ENCODE results near the gene PTGES. TPM values are rescaled to one million over a fixed set of nuclear protein-coding genes. Genes with fewer than 3 reads are reported as not detected.
"Not testable (repeated sequence)": the region's sequence is repeated elsewhere in the genome, so short reads cannot be mapped to it uniquely, and the experiment has no call there.

Gene PTGES
- total RNA-seq, 1 donor from 2014 or later = 2.1 TPM

GRCh38 chr9:129765764-129766317 lies 13.0 kb upstream of the PTGES start:
- peaks cover 14% of the 10 kb centered on the region for H3K4me1 ChIP-seq
- H3K36me3 ChIP-seq = no peaks in the 10 kb centered on the region
- intact Hi-C loops (cut with DNase I) = no loop called here
- no peak overlapping the region for H3K27ac ChIP-seq
- H3K9me3 ChIP-seq = no peaks in the 10 kb centered on the region
- TF ChIP-seq, protein P1, sequence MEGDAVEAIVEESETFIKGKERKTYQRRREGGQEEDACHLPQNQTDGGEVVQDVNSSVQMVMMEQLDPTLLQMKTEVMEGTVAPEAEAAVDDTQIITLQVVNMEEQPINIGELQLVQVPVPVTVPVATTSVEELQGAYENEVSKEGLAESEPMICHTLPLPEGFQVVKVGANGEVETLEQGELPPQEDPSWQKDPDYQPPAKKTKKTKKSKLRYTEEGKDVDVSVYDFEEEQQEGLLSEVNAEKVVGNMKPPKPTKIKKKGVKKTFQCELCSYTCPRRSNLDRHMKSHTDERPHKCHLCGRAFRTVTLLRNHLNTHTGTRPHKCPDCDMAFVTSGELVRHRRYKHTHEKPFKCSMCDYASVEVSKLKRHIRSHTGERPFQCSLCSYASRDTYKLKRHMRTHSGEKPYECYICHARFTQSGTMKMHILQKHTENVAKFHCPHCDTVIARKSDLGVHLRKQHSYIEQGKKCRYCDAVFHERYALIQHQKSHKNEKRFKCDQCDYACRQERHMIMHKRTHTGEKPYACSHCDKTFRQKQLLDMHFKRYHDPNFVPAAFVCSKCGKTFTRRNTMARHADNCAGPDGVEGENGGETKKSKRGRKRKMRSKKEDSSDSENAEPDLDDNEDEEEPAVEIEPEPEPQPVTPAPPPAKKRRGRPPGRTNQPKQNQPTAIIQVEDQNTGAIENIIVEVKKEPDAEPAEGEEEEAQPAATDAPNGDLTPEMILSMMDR (IDR thresholded peaks at IDR 0.05) = no peak
- DNase-seq (no peak), ATAC-seq (no peak)
- H3K27me3 ChIP-seq = no peaks in the 10 kb centered on the region
- no peak overlapping the region for H3K4me3 ChIP-seq

DNA sequence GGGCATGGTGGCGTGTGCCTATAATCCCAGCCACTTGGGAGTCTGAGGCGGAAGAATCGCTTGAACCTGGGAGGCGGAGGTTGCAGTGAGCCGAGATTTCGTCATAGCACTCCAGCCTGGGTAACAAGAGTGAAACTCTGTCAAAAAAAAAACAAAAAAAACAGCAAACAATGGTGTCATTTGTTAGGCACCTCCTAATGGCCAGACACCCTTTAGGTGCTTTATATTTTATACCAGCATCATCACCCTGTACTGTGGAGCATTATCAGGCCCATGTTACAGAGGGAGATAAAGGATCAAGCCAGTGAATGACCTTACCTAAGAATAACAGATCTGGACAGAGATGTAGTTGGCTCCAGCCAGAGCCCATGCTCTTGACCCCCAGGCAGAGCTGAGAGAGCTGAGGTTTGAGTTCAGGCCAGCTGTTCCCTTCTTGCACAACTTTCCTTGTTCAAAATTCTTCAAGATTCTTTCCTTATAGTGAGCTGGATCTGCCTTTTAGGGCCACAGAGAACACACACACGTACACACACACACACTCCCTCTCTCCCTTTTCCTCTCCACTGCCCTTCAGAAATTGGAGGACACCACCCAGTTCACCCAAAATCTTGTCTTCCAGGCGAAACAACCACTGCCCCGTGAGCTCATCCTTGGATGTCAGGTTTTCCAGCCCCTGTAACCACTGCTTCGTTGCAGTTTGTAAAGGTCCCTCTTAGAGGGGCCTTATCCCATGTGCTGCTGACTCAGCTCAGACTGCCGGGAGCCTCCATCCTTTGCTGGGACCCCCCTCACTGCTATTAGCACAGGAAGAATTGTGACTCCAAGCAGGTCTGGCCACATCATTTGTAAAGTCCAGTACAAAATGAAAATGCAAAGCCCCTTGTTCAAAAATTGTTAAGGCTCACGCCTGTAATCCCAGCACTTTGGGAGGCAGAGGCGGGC lies 10.4 kb upstream of the PTGES start:
- Histone ChIP-seq H3K4me1 (peaks cover 14% of the 10 kb centered on the region), H3K36me3 (no peaks in the 10 kb centered on the region), H3K4me3 (no peak overlapping the region), H3K27ac (peak overlapping the region; percentile 67), H3K9me3 (no peaks in the 10 kb centered on the region), H3K27me3 (no peaks in the 10 kb centered on the region)
- intact Hi-C loops (cut with DNase I) = no loop called here
- DNase-seq (no peak), ATAC-seq (peak; percentile 46)
- TF ChIP-seq, protein P1 (IDR thresholded peaks at IDR 0.05) = no peak

GRCh38 chr9:129762370-129762984 lies 9.6 kb upstream of the PTGES start:
- intact Hi-C loops (cut with DNase I); H3K36me3 ChIP-seq; H3K9me3 ChIP-seq; H3K4me3 ChIP-seq; H3K27me3 ChIP-seq: not testable (repeated sequence)
- DNase-seq (peak; percentile 70), ATAC-seq (peak; percentile 76)
- Histone ChIP-seq H3K27ac (peak overlapping the region; percentile 67), H3K4me1 (peaks cover 17% of the 10 kb centered on the region)

DNA sequence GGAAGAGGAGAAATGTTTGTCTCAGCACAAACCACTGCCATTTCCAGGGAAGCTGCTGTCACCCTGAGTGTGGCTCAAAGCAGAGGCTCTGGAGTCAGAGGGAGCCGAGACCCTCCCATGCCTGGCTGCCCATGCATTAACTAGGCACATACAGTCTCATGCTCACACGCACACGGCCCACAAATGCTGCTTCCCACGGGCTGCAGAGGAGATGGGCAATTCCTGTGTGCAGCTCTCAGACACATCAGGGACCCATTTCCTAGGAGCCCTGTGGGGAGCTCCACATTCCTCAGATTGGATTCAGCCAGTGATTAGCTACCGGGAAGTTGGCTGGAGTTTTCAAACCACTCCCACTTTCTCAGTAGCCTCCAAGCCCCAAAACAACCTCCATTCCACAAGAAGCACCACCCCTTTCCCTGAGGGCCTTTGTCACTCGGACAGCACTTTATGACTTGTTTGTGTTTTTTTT lies 9.1 kb upstream of the PTGES start:
- H3K4me1 ChIP-seq = peaks cover 21% of the 10 kb centered on the region
- H3K36me3 ChIP-seq = no peaks in the 10 kb centered on the region
- H3K4me3 ChIP-seq = no peak overlapping the region
- H3K9me3 ChIP-seq = no peaks in the 10 kb centered on the region
- H3K27me3 ChIP-seq = no peaks in the 10 kb centered on the region
- intact Hi-C loops (cut with DNase I) = no loop called here
- ATAC-seq (no peak), DNase-seq (no peak)
- H3K27ac ChIP-seq = peak overlapping the region; percentile 67
- TF ChIP-seq, protein P1 (IDR thresholded peaks at IDR 0.05) = no peak

DNA sequence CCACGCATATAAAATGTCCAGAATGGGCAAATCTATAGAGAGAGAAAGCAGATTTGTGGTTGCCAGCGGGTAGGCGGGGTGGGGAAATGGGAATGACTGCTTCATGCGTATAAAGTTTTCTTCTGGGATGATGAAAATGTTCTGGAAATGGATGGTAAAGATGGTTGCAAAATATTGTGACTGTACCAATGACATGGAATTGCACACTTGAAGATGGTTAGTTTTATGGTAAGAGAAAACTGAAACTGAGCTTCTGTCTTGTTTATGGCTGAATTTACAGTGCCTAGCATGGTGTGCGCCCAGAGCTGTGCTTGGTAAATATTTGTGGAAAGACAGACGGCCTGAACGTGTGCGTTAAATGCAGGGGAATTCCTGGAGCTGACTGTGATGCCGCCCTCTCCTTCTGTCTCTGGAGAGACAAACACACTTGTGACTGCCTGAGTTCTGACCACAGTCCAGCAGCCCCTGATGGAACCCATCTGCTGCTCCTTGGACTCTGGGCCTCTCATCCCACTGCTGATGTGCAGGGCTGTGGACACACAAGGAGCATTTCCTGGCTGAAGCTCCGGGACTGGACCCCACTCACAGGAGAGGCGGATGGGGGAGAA lies 8.6 kb upstream of the PTGES start:
- ATAC-seq (peak; percentile 56), DNase-seq (no peak)
- no peak overlapping the region for H3K4me3 ChIP-seq
- H3K27me3 ChIP-seq = no peaks in the 10 kb centered on the region
- no peaks in the 10 kb centered on the region for H3K9me3 ChIP-seq
- peaks cover 21% of the 10 kb centered on the region for H3K4me1 ChIP-seq
- TF ChIP-seq, protein P1 (IDR thresholded peaks at IDR 0.05) = no peak
- intact Hi-C loops (cut with DNase I) = no loop called here
- H3K27ac ChIP-seq = peak overlapping the region; percentile 67
- no peaks in the 10 kb centered on the region for H3K36me3 ChIP-seq

GRCh38 chr9:129760784-129761183 lies 7.9 kb upstream of the PTGES start:
- DNase-seq, ATAC-seq: not testable (repeated sequence)

More at GRCh38 chr9:129760784-129761183, 7.9 kb upstream of the PTGES start:
- intact Hi-C loops (cut with DNase I); H3K9me3 ChIP-seq; H3K27me3 ChIP-seq; H3K4me3 ChIP-seq; H3K36me3 ChIP-seq: not testable (repeated sequence)
- Histone ChIP-seq H3K27ac (peak overlapping the region; percentile 67), H3K4me1 (peaks cover 21% of the 10 kb centered on the region)
